Measurements from ENCODE around the gene LRRC63. TPM values are rescaled to one million over a fixed set of nuclear protein-coding genes. Genes with fewer than 3 reads are reported as not detected.

LRRC63 gene
- total RNA-seq, 4 donors from 2014 or later: 0.33 to 1.4 (median 0.38) TPM; not detected in 1

- TF ChIP-seq CTCF (IDR thresholded peaks at IDR 0.05; ENCODE audit: low read depth): no peak
These were observed 14.3 kb upstream of the LRRC63 start for GRCh38 chr13:46197299-46198048.

GRCh38 chr13:46198696-46199193 is 13.0 kb upstream of the LRRC63 start:
- no peak for TF ChIP-seq CTCF (IDR thresholded peaks at IDR 0.05; ENCODE audit: low read depth)

GRCh38 chr13:46202188-46202795 is 9.4 kb upstream of the LRRC63 start:
- TF ChIP-seq CTCF (IDR thresholded peaks at IDR 0.05; ENCODE audit: low read depth): no peak

GRCh38 chr13:46202966-46203365 is 8.8 kb upstream of the LRRC63 start:
- TF ChIP-seq CTCF (IDR thresholded peaks at IDR 0.05; ENCODE audit: low read depth): no peak

GRCh38 chr13:46206143-46206542 is 5.6 kb upstream of the LRRC63 start:
- TF ChIP-seq CTCF (IDR thresholded peaks at IDR 0.05; ENCODE audit: low read depth): no peak

- TF ChIP-seq CTCF (IDR thresholded peaks at IDR 0.05; ENCODE audit: low read depth): no peak
These were observed 3.9 kb upstream of the LRRC63 start for GRCh38 chr13:46207828-46208227.

GRCh38 chr13:46210362-46211083 is 1.2 kb upstream of the LRRC63 start:
- no peak for TF ChIP-seq CTCF (IDR thresholded peaks at IDR 0.05; ENCODE audit: low read depth)

Data from subcutaneous adipose tissue (tissue), 4 donors.